Measurements from ENCODE around the gene SLC30A9.

SLC30A9 gene

GRCh38 chr4:42133006-42133405, 142.7 kb downstream of the SLC30A9 start:
- no peak overlapping the region for H3K27ac ChIP-seq
- no peaks in the 10 kb centered on the region for H3K36me3 ChIP-seq
- no peak for DNase-seq
- no peak for TF ChIP-seq CTCF (IDR thresholded peaks at IDR 0.05)
- no peaks in the 10 kb centered on the region for H3K9me3 ChIP-seq
- intact Hi-C loops (cut with DNase I; ENCODE audit: low total_unique reads), result no loop called here
- no peaks in the 10 kb centered on the region for H3K27me3 ChIP-seq
- H3K4me3 ChIP-seq, result no peak overlapping the region
- H3K4me1 ChIP-seq, result no peaks in the 10 kb centered on the region

GRCh38 chr4:42136371-42136770, 146.0 kb downstream of the SLC30A9 start:
- Histone ChIP-seq H3K4me3 (no peak overlapping the region), H3K27ac (no peak overlapping the region), H3K36me3 (no peaks in the 10 kb centered on the region), H3K4me1 (no peaks in the 10 kb centered on the region), H3K9me3 (peaks cover 0 to 5% (median 0%) of the 10 kb centered on the region in 3 donors), H3K27me3 (peaks cover 0 to 5% of the 10 kb centered on the region in 2 donors)
- no peak for DNase-seq
- no peak for TF ChIP-seq CTCF (IDR thresholded peaks at IDR 0.05)
- intact Hi-C loops (cut with DNase I; ENCODE audit: low total_unique reads), result no loop called here

Measured in tibial artery (tissue), 4 donors.